ENCODE results near the gene GAGE12J.

- TF ChIP-seq CTCF (IDR thresholded peaks at IDR 0.05) (no peak), POLR2A (IDR thresholded peaks at IDR 0.05) (no peak), POLR2AphosphoS5 (IDR thresholded peaks at IDR 0.05) (no peak)
These were observed 34.2 kb upstream of the GAGE12J start for GRCh38 chrX:49287665-49288064.
